A204.1 (cell line): ENCODE measurements around the gene COL4A6.
"Not testable (repeated sequence)": the region's sequence is repeated elsewhere in the genome, so short reads cannot be mapped to it uniquely, and the experiment has no call there.

Experiments used
- FAIRE-seq: peaks from 2 replicates; lab custom pipeline; 2012; peaks lifted over from hg19 to GRCh38; lab: Jason Lieb, UNC

The COL4A6 gene

DNA sequence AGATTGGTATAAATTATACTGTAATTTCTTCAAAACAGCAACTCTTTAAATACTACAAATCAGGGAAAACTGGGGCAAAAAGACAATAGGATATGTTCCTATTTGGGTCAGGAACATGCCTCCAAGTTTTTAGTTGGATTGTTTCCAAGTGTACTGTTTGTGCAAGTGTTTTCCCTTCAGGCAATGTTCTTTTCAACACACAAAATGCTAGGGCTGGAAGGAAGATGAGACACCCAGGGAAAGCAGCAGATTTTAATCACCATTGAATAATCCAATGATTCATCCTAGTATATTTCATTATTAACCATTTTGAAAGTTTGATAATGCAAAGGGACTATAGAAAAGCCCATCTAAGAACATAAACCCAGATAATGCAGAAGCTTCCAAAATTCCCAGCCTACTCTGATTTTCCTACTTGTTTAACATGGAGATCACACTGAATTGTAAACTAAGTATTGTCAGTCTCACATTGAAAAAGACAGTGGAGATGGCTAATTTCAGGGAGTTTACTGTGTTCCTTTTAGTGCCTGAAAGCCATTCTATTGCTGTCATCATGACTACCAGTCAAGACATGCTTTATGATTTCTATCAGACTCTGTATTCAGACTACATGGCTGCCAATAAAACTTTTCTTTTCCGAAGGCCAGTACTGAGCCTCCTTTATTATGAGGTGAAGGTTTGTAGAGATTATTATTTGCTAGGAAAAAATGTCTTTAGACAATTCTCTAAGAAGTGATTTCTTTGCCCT lies 38.6 kb downstream of the COL4A6 start:
- FAIRE-seq = no peak

DNA sequence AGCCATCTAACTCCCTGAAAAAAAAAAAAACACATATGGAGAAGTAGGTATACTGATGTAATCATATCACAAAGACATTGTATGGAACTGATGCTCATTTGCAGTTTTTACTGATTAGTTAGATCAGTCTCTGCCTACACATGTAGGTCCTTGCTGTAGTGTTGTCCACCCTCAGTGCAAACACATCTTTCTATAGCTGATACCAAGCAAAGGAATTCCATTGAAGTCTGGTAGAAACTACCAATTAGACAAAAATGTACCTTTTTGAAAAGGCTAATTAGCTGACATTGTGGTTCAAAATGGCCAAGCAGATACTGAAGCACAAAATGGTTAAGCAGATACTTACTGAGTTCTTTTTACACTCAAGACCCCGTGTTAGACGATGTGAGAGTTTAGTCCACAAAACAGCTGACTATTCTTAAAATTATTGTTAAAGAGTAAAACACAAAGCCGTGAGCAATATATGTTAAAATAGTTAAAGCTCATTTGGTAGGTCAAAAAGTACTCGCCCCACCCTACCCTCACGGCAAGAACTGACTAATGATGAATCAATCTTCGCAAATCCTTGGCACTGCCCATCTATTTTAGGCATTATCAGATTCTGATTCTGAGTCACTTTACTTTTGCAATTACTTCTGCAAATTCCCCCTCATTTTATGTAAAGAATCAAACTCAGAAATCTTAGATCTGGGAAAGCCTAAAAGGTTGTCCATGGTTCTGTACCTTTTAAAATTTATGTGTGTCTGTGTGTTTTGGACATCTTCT lies 40.4 kb downstream of the COL4A6 start:
- FAIRE-seq = no peak

DNA sequence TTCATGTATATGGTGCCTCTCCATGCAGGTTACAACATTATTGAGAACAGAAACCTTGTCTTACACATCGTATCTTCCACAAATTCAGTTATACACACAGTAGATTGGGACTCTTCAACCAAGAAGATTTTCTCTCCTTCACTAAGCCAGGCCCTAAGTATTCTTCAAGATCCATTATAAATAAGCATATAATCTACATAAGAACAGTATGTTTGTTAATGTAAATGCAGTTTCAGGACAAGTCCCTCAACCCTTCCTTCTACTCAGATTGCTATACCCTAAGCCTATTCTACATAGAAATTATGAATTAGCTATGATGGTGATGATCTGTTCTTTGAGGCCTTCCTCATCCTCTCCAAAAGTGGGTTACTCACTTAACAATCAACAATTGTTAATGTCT lies 41.2 kb downstream of the COL4A6 start:
- no peak for FAIRE-seq

DNA sequence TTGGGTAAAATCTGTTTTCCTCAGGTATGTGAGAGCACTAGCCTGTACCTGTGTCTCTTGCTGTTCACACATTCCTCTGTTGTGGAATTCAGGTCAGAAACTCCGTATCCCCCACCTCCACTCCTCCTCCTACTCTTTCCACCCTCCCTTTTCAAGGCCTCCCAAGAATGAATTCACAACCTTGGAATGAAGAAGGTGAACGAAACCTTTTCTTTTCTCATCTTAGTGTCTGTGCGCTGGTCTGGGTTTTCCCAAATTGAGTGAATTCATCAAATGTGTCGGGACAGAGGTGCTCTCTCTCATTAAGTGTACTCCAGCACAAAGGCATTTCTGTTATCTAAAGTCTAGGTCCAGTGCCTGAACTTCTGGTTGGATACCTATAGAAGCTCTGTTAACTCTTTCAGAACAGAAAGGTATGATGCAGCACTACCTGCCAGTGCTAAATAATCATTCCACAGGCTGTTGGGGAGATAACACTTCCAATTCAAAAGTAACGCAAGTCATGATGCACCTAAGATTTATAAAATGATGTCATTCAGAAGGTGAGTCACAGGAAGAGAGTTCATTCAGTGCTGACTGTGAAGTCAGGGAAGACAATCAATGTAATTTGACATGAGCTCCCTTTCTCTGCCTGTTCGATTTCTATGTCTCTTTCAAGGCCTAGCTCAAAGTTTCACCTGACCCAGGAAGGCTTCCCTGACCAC lies 41.9 kb downstream of the COL4A6 start:
- no peak for FAIRE-seq

DNA sequence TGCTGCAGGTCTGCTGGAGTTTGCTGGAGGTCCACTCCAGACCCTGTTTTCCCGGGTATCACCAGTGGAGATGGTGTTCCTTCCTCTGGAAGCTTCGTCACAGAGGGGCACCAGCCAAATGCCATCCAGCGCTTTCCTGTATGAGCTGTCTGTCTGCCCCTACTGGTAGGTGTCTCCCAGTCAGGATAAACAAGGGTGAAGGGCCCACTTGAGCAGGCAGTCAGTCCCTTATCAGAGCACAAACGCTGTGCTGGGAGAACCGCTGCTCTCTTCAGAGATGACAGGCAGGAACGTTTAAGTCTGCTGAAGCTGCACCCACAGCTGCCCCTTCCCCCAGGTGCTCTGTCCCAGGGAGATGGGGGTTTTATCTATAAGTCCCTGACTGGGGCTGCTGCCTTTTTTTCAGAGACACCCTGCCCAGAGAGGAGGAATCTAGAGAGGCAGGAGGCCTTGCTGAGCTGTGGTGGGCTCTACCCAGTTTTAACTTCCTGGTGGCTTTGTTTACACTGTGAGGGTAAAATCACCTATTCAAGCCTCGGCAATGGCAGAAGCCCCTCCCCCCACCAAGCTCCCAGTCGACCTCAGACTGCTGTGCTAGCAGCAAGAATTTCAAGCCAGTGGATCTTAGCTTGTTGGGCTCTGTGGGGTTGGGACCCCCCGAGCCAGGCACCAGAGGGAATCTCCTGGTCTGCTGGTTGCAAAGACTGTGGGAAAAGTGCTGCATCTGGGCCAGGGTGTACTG lies 47.1 kb downstream of the COL4A6 start:
- not testable (repeated sequence) for FAIRE-seq

DNA sequence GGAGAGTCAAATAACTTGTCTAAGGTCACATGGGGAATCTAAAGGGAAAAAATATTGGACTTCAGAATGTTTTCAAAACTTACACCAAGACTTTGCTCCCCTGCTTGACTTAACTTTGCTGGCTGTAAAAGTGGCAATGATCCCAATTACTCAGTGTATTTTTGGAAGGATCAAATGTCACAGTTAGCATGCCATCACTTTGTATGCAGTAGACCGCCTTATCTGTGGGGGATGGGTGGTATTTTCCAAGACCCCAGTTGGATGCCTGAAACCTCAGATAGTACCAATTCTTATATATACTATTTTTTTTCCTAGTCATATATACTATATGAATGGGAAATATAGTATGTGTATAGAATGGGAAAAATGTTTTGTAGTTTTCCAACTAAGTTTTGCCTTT lies 53.4 kb downstream of the COL4A6 start:
- no peak for FAIRE-seq

DNA sequence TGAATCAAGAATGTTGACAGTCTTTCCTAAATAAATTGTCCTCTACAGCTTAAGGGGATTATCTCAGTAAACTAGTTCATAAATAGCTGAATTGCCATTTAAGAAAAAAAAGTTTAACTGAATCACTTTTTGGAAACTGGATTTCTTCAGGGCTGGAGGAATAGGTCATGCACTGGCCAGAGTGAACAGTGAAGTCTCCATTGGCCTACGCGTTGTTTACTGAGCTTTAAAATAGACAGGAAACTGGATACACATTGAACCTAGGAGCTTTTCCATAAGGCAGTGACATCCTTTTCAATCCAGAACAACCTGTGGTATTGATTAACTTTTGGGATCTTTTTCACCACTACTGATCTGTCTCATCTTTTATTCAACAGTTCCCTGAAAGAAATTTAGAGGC lies 58.0 kb downstream of the COL4A6 start:
- FAIRE-seq = no peak

DNA sequence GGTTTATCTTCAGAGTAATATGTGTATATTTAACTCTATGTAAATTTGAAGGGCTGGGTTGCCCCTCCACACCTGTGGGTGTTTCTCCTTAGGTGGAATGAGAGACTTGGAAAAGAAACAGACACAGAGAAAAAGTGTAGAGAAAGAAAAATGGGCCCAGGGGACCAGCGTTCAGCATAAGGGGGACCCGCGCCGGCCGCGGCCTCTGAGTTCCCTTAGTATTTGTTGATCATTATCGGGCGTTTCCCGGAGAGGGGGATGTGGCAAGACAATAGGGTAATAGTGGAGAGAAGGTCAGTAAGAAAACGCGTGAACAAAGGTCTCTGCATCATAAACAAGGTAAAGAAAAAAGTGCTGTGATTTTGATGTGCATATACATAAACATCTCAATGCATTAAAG lies 61.4 kb downstream of the COL4A6 start:
- not testable (repeated sequence) for FAIRE-seq

DNA sequence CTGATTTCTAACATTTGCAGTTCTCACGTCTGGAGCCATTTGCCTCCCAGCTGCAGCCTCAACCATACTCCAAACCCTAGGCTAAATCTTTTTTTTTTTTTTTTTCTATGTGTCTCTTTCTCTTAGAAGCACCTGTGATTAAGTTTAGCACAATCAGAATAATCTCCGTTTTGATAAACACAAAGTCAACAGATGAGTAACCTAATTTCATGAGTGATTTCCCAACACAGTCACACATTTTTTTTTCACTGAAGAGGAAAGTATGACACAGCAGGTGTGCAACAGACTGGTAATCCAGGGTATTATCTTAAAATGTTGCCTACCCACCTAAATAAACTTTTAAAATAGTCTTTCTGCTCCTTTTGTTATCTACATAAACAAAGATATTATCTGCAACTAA lies 62.6 kb downstream of the COL4A6 start:
- not testable (repeated sequence) for FAIRE-seq

DNA sequence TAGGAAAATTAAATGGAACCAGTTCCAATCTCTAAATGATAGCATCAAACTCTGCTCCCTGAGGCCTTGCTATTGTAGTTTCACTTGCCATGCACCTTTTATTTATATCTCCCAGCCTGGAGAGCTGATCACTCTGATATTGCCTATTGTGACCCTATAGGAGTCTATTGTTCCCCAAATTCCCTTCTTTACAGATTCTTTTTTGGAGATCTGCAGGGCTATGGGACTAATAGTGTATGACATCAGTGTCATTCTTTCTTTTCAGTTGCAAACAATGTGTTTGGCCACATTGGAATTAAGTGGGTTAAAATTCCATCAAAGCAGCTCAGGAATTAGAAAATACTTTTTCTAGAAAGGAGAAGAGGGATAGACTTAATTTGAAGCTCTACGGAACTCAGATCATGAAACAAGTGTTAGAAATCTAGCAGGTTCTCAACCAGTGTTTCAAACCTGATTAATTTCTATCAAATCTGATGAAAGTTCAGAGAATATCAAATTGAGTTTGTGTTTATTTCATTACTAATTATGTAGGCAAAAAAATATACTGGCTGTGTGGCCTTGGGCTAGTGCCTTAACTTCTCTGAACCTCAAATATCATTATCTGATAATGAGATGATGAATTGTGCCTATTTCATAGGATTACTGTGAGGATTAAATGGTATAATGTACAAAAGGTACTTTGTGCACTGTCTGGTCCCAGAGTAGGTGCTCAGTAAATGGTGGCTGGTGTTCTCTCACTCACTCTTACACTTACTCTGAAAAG lies 71.4 kb downstream of the COL4A6 start:
- no peak for FAIRE-seq

DNA sequence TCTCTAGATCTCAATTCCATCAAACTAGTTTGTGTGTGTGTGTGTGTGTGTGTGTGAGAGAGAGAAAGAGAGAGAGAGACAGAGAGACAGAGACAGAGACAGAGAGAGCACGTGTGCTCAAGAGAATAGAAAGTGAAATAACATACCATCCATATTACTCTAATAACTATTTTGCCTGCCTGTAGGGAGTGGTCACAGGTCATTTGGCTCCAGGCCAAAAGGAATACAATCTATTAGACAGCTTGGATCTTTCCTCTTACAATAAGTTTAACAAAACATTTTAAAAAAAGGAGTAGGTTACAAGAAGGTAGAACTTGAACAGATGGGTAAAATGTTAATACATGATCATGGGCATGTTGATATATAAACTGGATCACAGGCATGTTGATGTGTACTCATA lies 76.2 kb downstream of the COL4A6 start:
- no peak for FAIRE-seq

DNA sequence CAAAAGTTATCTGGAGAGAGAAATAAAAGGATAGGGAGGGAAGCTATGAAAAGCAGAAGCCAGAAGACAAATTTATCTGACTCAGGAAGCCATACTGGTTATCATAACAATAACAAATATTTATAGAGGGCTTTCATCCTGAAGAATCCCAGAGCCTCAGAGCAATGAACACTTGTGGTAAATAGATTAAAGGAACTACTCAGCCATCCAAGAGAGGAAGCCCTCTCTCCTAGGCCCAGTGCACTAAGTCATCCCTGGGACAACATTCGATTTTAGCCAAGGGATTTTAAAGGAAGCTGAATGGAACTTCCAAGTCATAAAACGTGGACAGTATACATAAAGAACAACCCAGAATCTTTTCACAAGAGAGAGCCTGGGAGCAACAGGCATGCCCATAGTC lies 76.9 kb downstream of the COL4A6 start:
- FAIRE-seq = no peak

DNA sequence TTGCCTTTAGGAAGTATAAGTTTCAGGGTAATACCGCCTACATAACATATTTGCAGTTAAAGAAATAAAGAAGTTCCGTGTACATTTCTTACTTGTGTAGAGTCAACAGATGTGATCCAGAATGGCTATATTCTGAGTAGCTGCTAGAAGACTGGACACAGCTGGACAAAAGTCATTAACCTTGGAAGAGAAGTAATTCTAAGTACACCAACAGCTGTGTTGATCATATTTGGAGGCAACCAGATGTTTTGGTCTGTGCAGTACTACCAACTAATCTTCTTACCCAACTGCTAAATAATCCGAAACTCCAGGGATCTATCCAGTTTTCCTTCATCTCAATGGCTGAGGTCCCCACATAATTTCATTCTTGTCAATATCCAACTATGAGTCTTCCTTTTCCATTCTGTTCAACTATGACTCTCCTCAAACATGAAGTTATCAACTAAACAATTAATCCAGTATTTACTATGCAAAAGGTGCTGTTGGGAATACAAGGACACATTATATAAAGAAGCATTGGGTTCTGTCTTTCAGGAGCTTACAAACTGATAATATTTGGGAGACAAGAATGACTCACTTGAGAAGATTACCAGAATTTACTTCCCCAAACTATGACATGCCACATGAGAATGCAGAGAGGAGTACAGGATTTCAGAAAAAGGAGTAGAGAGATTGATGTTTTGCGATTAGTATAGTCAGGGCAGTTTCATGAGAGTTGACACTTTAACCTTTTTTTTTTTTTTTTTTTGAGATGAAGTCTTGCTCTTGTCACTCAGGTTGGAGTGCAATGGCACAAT lies 78.2 kb downstream of the COL4A6 start:
- FAIRE-seq = no peak

DNA sequence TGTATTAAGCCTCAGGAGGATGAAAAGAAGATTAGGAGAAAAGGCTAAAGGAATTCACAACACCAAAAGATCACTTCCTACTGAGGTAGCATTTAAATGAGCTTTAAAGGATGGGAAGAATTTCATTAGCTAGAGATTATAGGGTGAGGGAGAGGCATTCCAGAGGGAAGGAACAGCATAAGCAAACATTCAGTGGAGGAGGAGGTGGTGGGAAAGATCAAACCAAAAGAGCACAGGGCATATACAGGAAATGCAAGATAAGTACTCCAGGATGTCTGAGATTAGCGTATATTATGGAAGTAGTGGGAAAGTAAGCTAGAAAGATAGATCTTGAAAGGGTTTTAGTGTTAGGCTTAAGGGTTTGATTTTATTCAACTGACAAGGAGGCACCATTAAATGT lies 84.8 kb downstream of the COL4A6 start:
- FAIRE-seq = no peak

DNA sequence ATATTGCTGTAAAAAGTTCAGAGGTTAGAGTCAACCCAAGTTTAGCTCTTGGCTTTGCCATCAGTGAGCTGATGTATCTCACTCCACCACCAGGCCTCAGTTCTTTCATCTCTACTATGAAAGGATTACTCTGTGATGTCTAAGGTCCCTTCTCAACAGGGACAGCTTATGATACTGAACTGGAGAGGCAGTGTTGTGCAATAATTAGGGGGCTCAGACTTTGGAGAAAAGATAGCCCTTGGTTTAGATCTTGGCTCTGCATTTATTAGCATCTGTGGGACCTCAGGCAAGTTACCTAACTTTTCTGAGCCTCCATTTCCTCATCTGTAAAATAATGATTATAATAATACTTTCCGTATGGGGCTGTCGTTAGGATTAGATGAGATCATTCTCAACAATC lies 89.0 kb downstream of the COL4A6 start:
- no peak for FAIRE-seq

DNA sequence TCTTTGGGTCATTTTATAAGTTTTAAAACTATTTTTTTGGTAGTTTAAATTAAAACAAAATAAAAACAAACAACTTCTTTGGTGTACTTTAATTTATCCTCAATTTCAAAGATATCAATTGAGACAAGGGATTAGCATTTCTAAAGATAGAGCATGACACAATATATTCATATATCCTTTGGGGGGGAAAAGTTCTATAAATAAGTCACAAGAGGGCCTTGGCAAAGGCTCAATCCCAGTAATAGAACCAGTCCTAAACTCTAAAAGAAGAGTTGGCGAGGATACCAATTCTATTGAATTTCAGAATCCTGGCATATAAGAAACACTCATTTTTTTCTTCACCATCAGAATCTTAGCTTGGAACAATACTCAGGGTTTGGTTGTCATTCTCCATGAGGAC lies 89.7 kb downstream of the COL4A6 start:
- no peak for FAIRE-seq

DNA sequence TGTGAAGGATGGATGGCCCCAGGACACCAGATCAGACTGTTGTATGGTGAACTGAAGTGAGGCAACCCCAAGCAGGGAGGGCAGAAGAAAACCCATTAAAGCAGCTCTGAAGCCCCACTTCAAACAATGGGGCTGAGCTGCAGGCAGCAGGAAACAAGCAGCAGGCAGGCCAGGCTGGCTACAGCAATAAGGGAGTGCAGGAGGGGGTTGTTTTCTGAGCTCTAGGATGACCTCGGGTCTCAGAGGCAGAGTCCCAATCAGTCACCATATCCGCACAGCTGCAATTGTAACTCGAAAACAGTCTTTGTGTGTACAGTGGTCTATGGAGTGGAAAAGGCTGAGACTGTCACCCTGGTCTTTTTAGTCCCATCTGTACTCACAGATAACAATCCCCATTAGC lies 90.4 kb downstream of the COL4A6 start:
- no peak for FAIRE-seq

DNA sequence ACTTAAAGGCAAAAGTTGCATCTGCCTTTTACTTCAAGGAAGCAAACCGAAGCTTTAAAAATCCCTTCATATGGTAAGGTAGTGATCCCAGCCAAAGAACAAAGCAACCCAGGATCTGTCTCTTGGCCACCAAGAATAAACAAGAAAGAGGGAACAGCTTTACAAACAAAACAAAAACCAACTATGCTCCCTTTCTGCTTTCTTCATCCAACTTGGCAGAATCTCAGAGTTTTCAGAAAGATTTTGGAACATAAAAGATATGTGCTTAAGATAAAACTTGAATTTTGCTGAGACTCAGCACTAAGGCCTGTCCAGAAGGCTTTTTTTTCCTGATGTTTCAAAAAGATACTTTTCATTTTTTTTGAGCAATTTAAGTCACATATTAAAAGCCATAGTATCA lies 94.0 kb downstream of the COL4A6 start:
- no peak for FAIRE-seq

DNA sequence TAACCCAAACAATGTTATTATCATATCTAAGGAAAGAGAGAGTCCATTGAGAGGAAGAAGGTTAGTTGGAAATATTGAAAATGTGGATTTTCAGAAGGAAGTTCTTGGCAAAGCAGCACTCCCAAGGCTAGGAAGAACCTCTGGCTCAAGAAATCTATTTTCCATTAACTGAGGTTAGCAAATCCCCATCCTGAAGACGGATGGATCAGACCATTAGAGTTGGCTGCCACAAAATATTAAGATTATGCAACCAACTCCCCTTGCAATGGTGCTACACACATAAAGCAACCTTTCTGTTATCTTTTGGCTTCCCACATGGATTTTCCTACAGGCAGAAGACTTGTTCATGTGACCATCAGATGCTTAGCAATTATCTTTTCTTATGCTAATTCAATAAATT lies 96.3 kb downstream of the COL4A6 start:
- no peak for FAIRE-seq

DNA sequence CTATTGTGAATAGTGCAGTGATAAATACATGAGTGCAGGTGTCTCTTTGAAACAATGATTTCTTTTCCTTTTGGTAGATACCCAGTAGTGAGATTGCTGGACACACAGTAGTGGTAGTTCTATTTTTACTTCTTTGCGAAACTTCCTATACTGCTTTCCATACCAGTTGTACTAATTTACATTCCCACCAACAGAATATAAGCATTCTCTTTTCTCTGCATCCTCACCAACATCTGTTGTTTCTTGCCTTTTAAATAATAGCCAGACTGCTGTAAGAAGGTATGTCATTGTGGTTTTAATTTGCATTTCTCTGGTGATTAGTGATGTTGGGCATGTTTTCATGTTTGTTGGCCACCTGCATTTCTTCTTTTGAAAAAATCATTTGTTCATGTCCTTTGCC lies 105.9 kb downstream of the COL4A6 start:
- no peak for FAIRE-seq
